NT2/D1 (cell line): Measurements from ENCODE around the gene USF1.

ENCODE experiments used
- SUZ12 ChIP-seq: IDR thresholded peaks from 2 replicates; pipeline ENCODE4 v1.6.1; 2011; ENCODE audit not compliant: insufficient read length, insufficient read depth; ENCODE audit errors: extremely low read depth
- YY1 ChIP-seq: IDR thresholded peaks from 2 replicates; pipeline ENCODE4 v1.6.1; 2011; ENCODE audit not compliant: insufficient read length, insufficient read depth
- ZNF274 ChIP-seq: IDR thresholded peaks from 2 replicates; pipeline ENCODE4 v1.6.1; 2011; ENCODE audit warnings: mild to moderate bottlenecking, low read depth, low read length

DNA sequence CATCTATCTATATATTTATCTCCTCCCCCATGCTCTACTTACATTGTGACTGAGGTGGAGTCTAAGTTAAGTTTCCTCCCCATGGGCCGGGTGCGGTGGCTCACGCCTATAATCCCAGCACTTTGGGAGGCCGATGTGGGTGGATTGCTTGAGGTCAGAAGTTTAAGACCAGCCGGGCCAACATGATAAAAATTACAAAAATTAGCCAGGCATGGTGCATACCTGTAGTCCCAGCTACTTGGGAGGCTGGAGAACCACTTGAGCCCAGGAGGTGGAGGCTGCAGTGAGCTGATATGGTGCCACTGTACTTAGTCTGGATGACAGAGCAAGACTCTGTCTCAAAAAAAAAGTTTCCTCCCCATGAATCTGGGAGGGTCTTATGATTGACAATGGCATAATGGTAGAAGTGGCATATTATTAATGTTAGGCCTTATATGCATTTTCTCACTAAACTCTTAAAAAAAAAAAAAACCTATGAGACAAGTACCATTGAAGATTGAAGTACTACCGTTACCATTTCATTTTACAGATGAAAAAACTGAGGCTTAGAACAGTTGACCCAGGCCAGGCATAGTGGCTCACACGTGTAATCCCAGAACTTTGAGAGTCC is 36.1 kb downstream of the USF1 start:
- TF ChIP-seq ZNF274 (no peak), YY1 (no peak), SUZ12 (no peak)
